DMS114 treated with DMSO at 0.1 percent for 48 hours (cell line): ENCODE measurements around the gene ITIH6.

Source experiments
- DNase-seq: peaks from one replicate; lab custom pipeline; 2025; ENCODE audit not compliant: unreplicated experiment; lab: John Stamatoyannopoulos, UW

The ITIH6 gene

GRCh38 chrX:54715621-54716020, 82.4 kb downstream of the ITIH6 start:
- no peak for DNase-seq

GRCh38 chrX:54714424-54714823, 83.6 kb downstream of the ITIH6 start:
- DNase-seq = no peak

- no peak for DNase-seq
These were observed 86.3 kb downstream of the ITIH6 start for GRCh38 chrX:54711735-54712134.

DNA sequence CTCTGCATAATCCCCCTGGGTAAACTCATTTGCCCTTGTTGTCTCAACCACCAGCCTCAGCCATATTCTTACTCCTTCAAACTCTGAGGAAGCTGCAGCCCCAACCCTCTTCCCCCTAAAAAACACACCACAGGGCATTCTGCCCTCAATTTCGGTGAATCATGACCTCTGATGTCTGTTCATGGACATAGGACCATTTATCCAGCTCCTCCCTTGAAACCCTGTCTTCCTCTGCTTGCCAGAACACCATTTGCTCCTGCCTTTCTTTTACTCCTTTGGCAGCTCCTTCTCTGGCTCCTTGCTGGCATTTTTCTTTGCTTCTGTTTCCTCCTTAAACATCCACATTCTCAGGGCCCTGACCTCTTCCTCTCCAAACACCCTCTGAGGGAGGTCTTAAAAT, 87.1 kb downstream of the ITIH6 start:
- no peak for DNase-seq

GRCh38 chrX:54708404-54708803, 89.7 kb downstream of the ITIH6 start:
- DNase-seq = no peak
